Liver (tissue), 9 donors: ENCODE measurements around the gene PRMT9. TPM values are rescaled to one million over a fixed set of nuclear protein-coding genes. Genes with fewer than 3 reads are reported as not detected.

ENCODE experiments used
- DNase-seq: peaks from one replicate; pipeline ENCODE4 v3.0.0-alpha.2; 2017; ENCODE audit warnings: low spot score
- H3K27ac ChIP-seq, 2 donors: one replicate each; pipeline ENCODE4 v1.7.0; 2013; ENCODE audit warnings: inconsistent platforms in 2 of 2, low read length in 2 of 2, control low read depth in 1 of 2, low read depth in 1 of 2, mild to moderate bottlenecking in 1 of 2
- H3K27me3 ChIP-seq, 4 donors: one replicate each; pipeline versions ENCODE4 v1.6.1 to v1.7.0; 2013; ENCODE audit warnings: low read length in 3 of 4, inconsistent platforms in 1 of 4, mild to moderate bottlenecking in 1 of 4, moderate library complexity in 1 of 4; ENCODE audit not compliant: control insufficient read depth in 4 of 4, insufficient read depth in 4 of 4
- H3K36me3 ChIP-seq, 4 donors: one replicate each; pipeline versions ENCODE4 v1.6.1 to v1.7.0; 2013; ENCODE audit warnings: low read length in 3 of 4, mild to moderate bottlenecking in 3 of 4, low read depth in 1 of 4, moderate library complexity in 1 of 4; ENCODE audit not compliant: control insufficient read depth in 4 of 4, insufficient read depth in 3 of 4
- H3K4me1 ChIP-seq, 4 donors: one replicate each; pipeline versions ENCODE4 v1.6.1 to v1.7.0; 2013; ENCODE audit warnings: low read length in 3 of 4, mild to moderate bottlenecking in 3 of 4, moderate library complexity in 1 of 4; ENCODE audit not compliant: control insufficient read depth in 4 of 4, insufficient read depth in 4 of 4
- H3K4me3 ChIP-seq, 3 donors: one replicate each; pipeline versions ENCODE4 v1.6.1 to v1.7.0; 2013; ENCODE audit warnings: low read length in 3 of 3, control low read depth in 1 of 3, low read depth in 1 of 3, mild to moderate bottlenecking in 1 of 3
- H3K9ac ChIP-seq, 2 donors: one replicate each; pipeline ENCODE4 v1.7.0; 2013; ENCODE audit warnings: low read length in 2 of 2, mild to moderate bottlenecking in 2 of 2, moderate library complexity in 2 of 2, control low read depth in 1 of 2, low read depth in 1 of 2
- H3K9me3 ChIP-seq, 4 donors: one replicate each; pipeline versions ENCODE4 v1.6.1 to v1.7.0; 2013; ENCODE audit warnings: low read length in 3 of 4; ENCODE audit not compliant: control insufficient read depth in 4 of 4
- ATF3 ChIP-seq: IDR thresholded peaks from 2 replicates; pipeline ENCODE4 v1.6.1; 2016; ENCODE audit warnings: antibody characterized with exemption
- CTCF ChIP-seq: fragments of 150-350 bp; IDR thresholded peaks from 2 replicates; pipeline ENCODE4 v1.5.1; 2017; ENCODE audit warnings: improper control_type of control experiment, low read depth, low read length; ENCODE audit not compliant: missing input control
- EGR1 ChIP-seq, 2 donors: IDR thresholded peaks; 2 replicates each; pipeline ENCODE4 v1.6.1; 2016 to 2018; ENCODE audit warnings: antibody characterized with exemption in 2 of 2, low read depth in 2 of 2
- FOXA1 ChIP-seq: IDR thresholded peaks from 2 replicates; pipeline ENCODE4 v1.6.1; 2016; ENCODE audit warnings: antibody characterized with exemption
- FOXA2 ChIP-seq: IDR thresholded peaks from 2 replicates; pipeline ENCODE4 v1.6.1; 2016; ENCODE audit warnings: antibody characterized with exemption
- GABPA ChIP-seq, 2 donors: IDR thresholded peaks in 1 of 2; conservative IDR thresholded peaks in 1 of 2; 2 replicates each; pipeline ENCODE4 v1.6.1; 2016; ENCODE audit warnings: antibody characterized with exemption in 2 of 2, mild to moderate bottlenecking in 1 of 2, moderate library complexity in 1 of 2
- HNF4A ChIP-seq, 2 donors: conservative IDR thresholded peaks; 2 replicates each; pipeline ENCODE4 v1.6.1; 2016; ENCODE audit warnings: antibody characterized with exemption in 2 of 2, mild to moderate bottlenecking in 2 of 2
- JUND ChIP-seq, 2 donors: IDR thresholded peaks; 2 replicates each; pipeline ENCODE4 v1.6.1; 2016; ENCODE audit warnings: antibody characterized with exemption in 2 of 2
- MAX ChIP-seq: IDR thresholded peaks from 2 replicates; pipeline ENCODE4 v1.6.1; 2016; ENCODE audit warnings: antibody characterized with exemption
- NR2F2 ChIP-seq: IDR thresholded peaks from 2 replicates; pipeline ENCODE4 v1.6.1; 2016; ENCODE audit warnings: antibody characterized with exemption
- RAD21 ChIP-seq, 2 donors: IDR thresholded peaks; 2 replicates each; pipeline ENCODE4 v1.6.1; 2016; ENCODE audit warnings: antibody characterized with exemption in 2 of 2, mild to moderate bottlenecking in 2 of 2
- RXRA ChIP-seq, 2 donors: IDR thresholded peaks; 2 replicates each; pipeline ENCODE4 v1.6.1; 2017 to 2018; ENCODE audit warnings: antibody characterized with exemption in 2 of 2, mild to moderate bottlenecking in 1 of 2
- SP1 ChIP-seq: IDR thresholded peaks from 2 replicates; pipeline ENCODE4 v1.6.1; 2018; ENCODE audit warnings: antibody characterized with exemption, mild to moderate bottlenecking
- TAF1 ChIP-seq: conservative IDR thresholded peaks from 2 replicates; pipeline ENCODE4 v1.6.1; 2016; ENCODE audit warnings: antibody characterized with exemption, mild to moderate bottlenecking
- YY1 ChIP-seq: IDR thresholded peaks from 2 replicates; pipeline ENCODE4 v1.6.1; 2016; ENCODE audit warnings: antibody characterized with exemption, mild to moderate bottlenecking
- ZBTB33 ChIP-seq: IDR thresholded peaks from 2 replicates; pipeline ENCODE4 v1.6.1; 2016; ENCODE audit warnings: antibody characterized with exemption
- WGBS: extraction: QIAGEN DNeasy Blood & Tissue Kit; methylation state at CpG from one replicate; pipeline ENCODE4 v1.1.7; 2013; 5-methylcytosine and 5-hydroxymethylcytosine counted together
- polyA plus RNA-seq, 2 donors: library from polyadenylated mRNA; stranded (reverse) in 1 of 2; unstranded in 1 of 2; fragments of 200-250 nt in 1 of 2; fragments of >200 nt in 1 of 2; fragmentation: Nextera tagmentation in 1 of 2; extraction: Ambion mirVana in 1 of 2; gene quantifications; one replicate each; pipeline versions ENCODE4 v1.2.1 to v1.2.3, GENCODE V29; 2013 to 2015
- total RNA-seq, 2 donors: library from RNA; depleted of rRNA; stranded (reverse); fragments of >200 nt; gene quantifications; one replicate each; pipeline ENCODE4 v1.2.3, GENCODE V29; 2014
- donor health status: healthy.
- donor health status: healthy.
- donor health status: healthy.
- donor health status: healthy.
- donor health status: healthy.

Gene PRMT9
- total and polyA plus RNA-seq, 4 donors: 2.4 to 8.5 (median 5.7) TPM

- Histone ChIP-seq H3K27ac (no peak overlapping the region), H3K27me3 (no peaks in the 10 kb centered on the region), H3K36me3 (peaks cover 2 to 19% (median 12%) of the 10 kb centered on the region in 4 donors), H3K4me1 (no peaks in the 10 kb centered on the region), H3K4me3 (no peak overlapping the region), H3K9me3 (peaks cover 0 to 1% (median 0%) of the 10 kb centered on the region in 4 donors), H3K9ac (no peak overlapping the region)
- TF ChIP-seq FOXA1 (no peak), MAX (no peak), HNF4A (conservative IDR thresholded peaks at IDR 0.05) (no peak), CTCF (no peak), ZBTB33 (no peak), ATF3 (no peak), JUND (IDR thresholded peaks at IDR 0.05) (no peak), YY1 (no peak), NR2F2 (no peak), GABPA (IDR thresholded peaks at IDR 0.05 in 1 of 2, conservative IDR thresholded peaks at IDR 0.05 in 1 of 2) (no peak), SP1 (no peak)
- DNase-seq: no peak
Measured at GRCh38 chr4:147645099-147645498, 38.9 kb downstream of the PRMT9 start.

GRCh38 chr4:147644471-147644870 lies 39.5 kb downstream of the PRMT9 start:
- Histone ChIP-seq H3K9ac (no peak overlapping the region), H3K36me3 (peaks cover 2 to 19% (median 12%) of the 10 kb centered on the region in 4 donors), H3K27me3 (no peaks in the 10 kb centered on the region), H3K4me1 (no peaks in the 10 kb centered on the region), H3K27ac (no peak overlapping the region), H3K9me3 (peaks cover 0 to 1% (median 0%) of the 10 kb centered on the region in 4 donors), H3K4me3 (no peak overlapping the region)
- no peak for DNase-seq
- TF ChIP-seq FOXA2 (no peak), YY1 (no peak), GABPA (IDR thresholded peaks at IDR 0.05 in 1 of 2, conservative IDR thresholded peaks at IDR 0.05 in 1 of 2) (no peak), RXRA (IDR thresholded peaks at IDR 0.05) (no peak), MAX (no peak), RAD21 (IDR thresholded peaks at IDR 0.05) (no peak), EGR1 (IDR thresholded peaks at IDR 0.05; ENCODE audit: low read depth in 2 of 2) (no peak), HNF4A (conservative IDR thresholded peaks at IDR 0.05) (no peak), TAF1 (no peak), SP1 (no peak), FOXA1 (no peak), CTCF (no peak)
- WGBS: 98% methylated on average over 3 of the region's 3 CpGs
